Stimulated activated CD8-positive, alpha-beta memory T cell treated with anti-CD3 and anti-CD28 coated beads, Interleukin-4, amount 100 ng/mL, for 24 hours (primary cell): ENCODE measurements around the gene CTDSPL2.
"Not testable (repeated sequence)": the region's sequence is repeated elsewhere in the genome, so short reads cannot be mapped to it uniquely, and the experiment has no call there.

Experiments
- DNase-seq: peaks from one replicate; pipeline ENCODE4 v3.0.0-alpha.2; 2020; ENCODE audit warnings: low read depth

Gene CTDSPL2

GRCh38 chr15:44426975-44427755 is at the start of gene CTDSPL2:
CTDSPL2 (plus strand) TSS chr15:44427629; CDS start chr15:44459015, 31,386 bp downstream.
- DNase-seq: peak; percentile 90

- no peak for DNase-seq
Measured at GRCh38 chr15:44381236-44381635, 46.2 kb upstream of the CTDSPL2 start.

GRCh38 chr15:44385344-44385942 is 42.0 kb upstream of the CTDSPL2 start:
- DNase-seq: no peak

GRCh38 chr15:44394062-44394461 is 33.4 kb upstream of the CTDSPL2 start:
- no peak for DNase-seq

GRCh38 chr15:44394562-44394961 is 32.9 kb upstream of the CTDSPL2 start:
- DNase-seq: no peak

- no peak for DNase-seq
Measured at GRCh38 chr15:44397869-44398268, 29.6 kb upstream of the CTDSPL2 start.

GRCh38 chr15:44414001-44414400 is 13.4 kb upstream of the CTDSPL2 start:
- DNase-seq: no peak

- no peak for DNase-seq
Measured at GRCh38 chr15:44427756-44428724, 611 bp downstream of the CTDSPL2 start.

- no peak for DNase-seq
Measured at GRCh38 chr15:44435893-44436667, 8.7 kb downstream of the CTDSPL2 start.

- DNase-seq: no peak
Measured at GRCh38 chr15:44438402-44438801, 11.0 kb downstream of the CTDSPL2 start.

GRCh38 chr15:44441095-44441501 is 13.7 kb downstream of the CTDSPL2 start:
- no peak for DNase-seq

GRCh38 chr15:44443515-44443914 is 16.1 kb downstream of the CTDSPL2 start:
- no peak for DNase-seq

GRCh38 chr15:44447772-44448376 is 20.4 kb downstream of the CTDSPL2 start:
- DNase-seq: no peak

GRCh38 chr15:44450172-44450571 is 22.7 kb downstream of the CTDSPL2 start:
- DNase-seq: no peak

GRCh38 chr15:44453578-44454283 is 26.3 kb downstream of the CTDSPL2 start:
- DNase-seq: not testable (repeated sequence)

- no peak for DNase-seq
Measured at GRCh38 chr15:44458429-44458828, 31.0 kb downstream of the CTDSPL2 start.

GRCh38 chr15:44468709-44469385 is 41.4 kb downstream of the CTDSPL2 start:
- no peak for DNase-seq

GRCh38 chr15:44471885-44472455 is 44.5 kb downstream of the CTDSPL2 start:
- no peak for DNase-seq

- no peak for DNase-seq
Measured at GRCh38 chr15:44479343-44479742, 51.9 kb downstream of the CTDSPL2 start.

- no peak for DNase-seq
Measured at GRCh38 chr15:44482090-44482489, 54.7 kb downstream of the CTDSPL2 start.
